Measurements from ENCODE around the gene MYO5B.

DNA sequence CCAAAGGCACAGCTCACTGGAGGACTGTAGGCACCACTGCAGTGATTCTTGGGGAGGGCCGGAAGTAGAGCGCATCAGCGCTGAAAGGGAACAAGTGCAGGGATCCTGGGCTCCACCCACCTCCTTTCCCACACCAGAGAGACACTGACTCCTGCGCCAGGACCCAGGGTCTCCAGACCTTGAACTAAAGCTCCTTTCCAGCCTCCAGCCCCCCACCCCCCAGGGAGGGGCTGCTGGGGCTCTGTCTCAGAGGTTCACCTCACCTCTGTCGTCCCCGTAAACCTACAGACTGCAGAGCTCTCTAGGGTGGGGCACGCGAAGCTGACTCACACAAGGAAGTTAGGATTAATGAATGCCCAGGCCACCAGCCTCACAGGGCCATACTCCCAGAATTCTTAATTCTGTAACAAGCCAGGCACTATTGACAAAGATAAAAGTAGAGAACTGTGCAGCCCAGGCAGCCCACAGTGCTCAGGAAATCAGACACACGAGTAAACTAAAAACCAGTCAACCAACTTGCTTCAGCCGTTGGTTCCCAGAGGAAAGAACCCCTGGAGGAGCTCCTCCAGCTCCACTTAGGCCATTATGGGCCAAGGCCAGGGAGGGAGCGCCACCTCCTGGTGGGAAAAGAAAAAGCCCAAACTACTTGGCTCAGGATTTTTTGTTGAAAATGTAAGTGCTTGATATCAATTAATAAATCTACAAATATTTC lies 336.5 kb downstream of the MYO5B start:
- TF ChIP-seq, protein P1, sequence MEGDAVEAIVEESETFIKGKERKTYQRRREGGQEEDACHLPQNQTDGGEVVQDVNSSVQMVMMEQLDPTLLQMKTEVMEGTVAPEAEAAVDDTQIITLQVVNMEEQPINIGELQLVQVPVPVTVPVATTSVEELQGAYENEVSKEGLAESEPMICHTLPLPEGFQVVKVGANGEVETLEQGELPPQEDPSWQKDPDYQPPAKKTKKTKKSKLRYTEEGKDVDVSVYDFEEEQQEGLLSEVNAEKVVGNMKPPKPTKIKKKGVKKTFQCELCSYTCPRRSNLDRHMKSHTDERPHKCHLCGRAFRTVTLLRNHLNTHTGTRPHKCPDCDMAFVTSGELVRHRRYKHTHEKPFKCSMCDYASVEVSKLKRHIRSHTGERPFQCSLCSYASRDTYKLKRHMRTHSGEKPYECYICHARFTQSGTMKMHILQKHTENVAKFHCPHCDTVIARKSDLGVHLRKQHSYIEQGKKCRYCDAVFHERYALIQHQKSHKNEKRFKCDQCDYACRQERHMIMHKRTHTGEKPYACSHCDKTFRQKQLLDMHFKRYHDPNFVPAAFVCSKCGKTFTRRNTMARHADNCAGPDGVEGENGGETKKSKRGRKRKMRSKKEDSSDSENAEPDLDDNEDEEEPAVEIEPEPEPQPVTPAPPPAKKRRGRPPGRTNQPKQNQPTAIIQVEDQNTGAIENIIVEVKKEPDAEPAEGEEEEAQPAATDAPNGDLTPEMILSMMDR (IDR thresholded peaks at IDR 0.05) = peak; percentile 79
- no peak for TF ChIP-seq EZH2 (IDR thresholded peaks at IDR 0.05; ENCODE audit: borderline replicate concordance, insufficient read depth, low read depth, low read length, poor library complexity, severe bottlenecking)

Measured in B cell (primary cell).